ENCODE measurements around the gene SMARCA2. TPM values are rescaled to one million over a fixed set of nuclear protein-coding genes. Genes with fewer than 3 reads are reported as not detected.

Gene SMARCA2
- total and polyA plus RNA-seq, 10 of the 15 experiments (the other 5 are each of a cell fraction or from before 2014, with no cell fraction given), result 100 to 392 (median 204) TPM

GRCh38 chr9:2083479-2083878 is 68.3 kb downstream of the SMARCA2 start:
- over 99% methylated on average over 6 of the region's 6 CpGs for WGBS (ENCODE audit: insufficient coverage, insufficient replicate concordance, low lambda C conversion rate, missing lambda C conversion rate)
- DNase-seq (ENCODE audit: low read depth, low spot score), result no peak
- FAIRE-seq, result no peak
- ATAC-seq, result no peak
- SMC1A ChIA-PET (ENCODE audit: uncharacterized antibody, unreplicated experiment), result no interaction called here
- CTCF ChIA-PET, result no interaction called here
- Histone ChIP-seq H3K4me3 (no peak overlapping the region), H3K36me3 (ENCODE audit: control insufficient read depth in 2 of 2, insufficient read depth in 2 of 2, low read length in 1 of 2) (peaks cover 12 to 42% of the 10 kb centered on the region in 2 experiments), H3K27ac (ENCODE audit: control insufficient read depth, insufficient read depth) (no peak overlapping the region), H3K79me2 (ENCODE audit: control insufficient read depth, insufficient read depth, low read length) (no peaks in the 10 kb centered on the region), H3K9me3 (replicated peaks; ENCODE audit: control insufficient read depth, insufficient read depth, low read length) (no peaks in the 10 kb centered on the region), H3K27me3 (replicated peaks in 1 of 2; ENCODE audit: control insufficient read depth in 2 of 2, insufficient read depth in 2 of 2, low read length in 1 of 2) (no peaks in the 10 kb centered on the region), H2AFZ (ENCODE audit: control insufficient read depth, low read depth, low read length) (no peak overlapping the region), H3K4me2 (ENCODE audit: control insufficient read depth, insufficient read depth) (no peak overlapping the region), H3K9ac (ENCODE audit: control insufficient read depth, insufficient read depth, low read length) (no peak overlapping the region), H4K20me1 (ENCODE audit: control insufficient read depth, insufficient read depth) (no peaks in the 10 kb centered on the region), H3K4me1 (ENCODE audit: control insufficient read depth, insufficient read depth, low read length) (peaks cover 4% of the 10 kb centered on the region; the same call in 1 of the 2 replicates)
- TF ChIP-seq EED (IDR thresholded peaks at IDR 0.05; ENCODE audit: low read depth), result no peak
- no peak for TF ChIP-seq ATF7 (IDR thresholded peaks at IDR 0.05; ENCODE audit: low read depth)
- no peak for TF ChIP-seq ZNF622 (IDR thresholded peaks at IDR 0.05)
- no peak for TF ChIP-seq BCLAF1 (IDR thresholded peaks at IDR 0.05)
- no peak for TF ChIP-seq ZNF24 (IDR thresholded peaks at IDR 0.05)
- no peak for TF ChIP-seq SIX5 (IDR thresholded peaks at IDR 0.05; ENCODE audit: low read depth, low read length, severe bottlenecking)
- no peak for TF ChIP-seq ZNF217 (IDR thresholded peaks at IDR 0.05)
- no peak for TF ChIP-seq MAX (IDR thresholded peaks at IDR 0.05; ENCODE audit: low read depth, low read length)
- no peak for TF ChIP-seq BRCA1 (IDR thresholded peaks at IDR 0.05; ENCODE audit: low read depth, low read length)
- no peak for TF ChIP-seq SREBF2 (IDR thresholded peaks at IDR 0.05; ENCODE audit: low read length)
- no peak for TF ChIP-seq POLR2A (IDR thresholded peaks at IDR 0.05; ENCODE audit: low read depth, low read length)
- TF ChIP-seq ZZZ3 (IDR thresholded peaks at IDR 0.05; ENCODE audit: control insufficient read depth, insufficient read length, low read depth), result no peak
- no TSS peak for BruUV-seq (replicated peaks)
- POLR2A ChIA-PET, result no interaction called here
- in situ Hi-C loops (cut with MboI) (no loop called here), intact Hi-C loops (cut with micrococcal nuclease; ENCODE audit: unreplicated experiment) (loop anchor here (10.0 kb wide), 2 partner anchors 159 to 619 kb away; no protein-coding TSS in a partner anchor)
- RAD21 ChIA-PET (ENCODE audit: unreplicated experiment), result no interaction called here

Measured in GM12878 (cell line).